NCI-H345 treated with DMSO at 0.1 percent for 48 hours (cell line): Measurements from ENCODE around the gene OR5AN1.

Experiments
- DNase-seq: peaks from one replicate; lab custom pipeline; 2025; ENCODE audit not compliant: unreplicated experiment; lab: John Stamatoyannopoulos, UW

The OR5AN1 gene

GRCh38 chr11:59418156-59418555 is 59.5 kb downstream of the OR5AN1 start:
- no peak for DNase-seq
